Duodenal mucosa (tissue), 2 donors: Measurements from ENCODE around the gene SEC11C.
"Not testable (repeated sequence)": the region's sequence is repeated elsewhere in the genome, so short reads cannot be mapped to it uniquely, and the experiment has no call there.

ENCODE experiments used
- H3K27ac ChIP-seq: one replicate; pipeline ENCODE4 v1.7.0; 2013; ENCODE audit warnings: low read depth, low read length
- H3K27me3 ChIP-seq, 2 donors: one replicate each; pipeline ENCODE4 v1.7.0; 2013; ENCODE audit warnings: low read length in 2 of 2, control low read depth in 1 of 2; ENCODE audit not compliant: insufficient read depth in 2 of 2, control insufficient read depth in 1 of 2
- H3K36me3 ChIP-seq, 2 donors: one replicate each; pipeline ENCODE4 v1.7.0; 2013; ENCODE audit warnings: low read length in 2 of 2, control low read depth in 1 of 2; ENCODE audit not compliant: insufficient read depth in 2 of 2, control insufficient read depth in 1 of 2
- H3K4me1 ChIP-seq, 2 donors: one replicate each; pipeline ENCODE4 v1.7.0; 2013; ENCODE audit warnings: low read length in 2 of 2, control low read depth in 1 of 2; ENCODE audit not compliant: insufficient read depth in 2 of 2, control insufficient read depth in 1 of 2
- H3K4me3 ChIP-seq, 2 donors: one replicate each; pipeline ENCODE4 v1.7.0; 2013; ENCODE audit warnings: low read length in 2 of 2, low read depth in 1 of 2
- H3K9ac ChIP-seq, 2 donors: one replicate each; pipeline ENCODE4 v1.7.0; 2013; ENCODE audit warnings: low read length in 2 of 2, low read depth in 1 of 2
- H3K9me3 ChIP-seq, 2 donors: one replicate each; pipeline ENCODE4 v1.7.0; 2013; ENCODE audit warnings: low read length in 2 of 2, control low read depth in 1 of 2; ENCODE audit not compliant: control insufficient read depth in 1 of 2

SEC11C gene

GRCh38 chr18:59124370-59124704 lies 15.3 kb upstream of the SEC11C start:
- Histone ChIP-seq H3K4me1 (no peaks in the 10 kb centered on the region), H3K27ac (no peak overlapping the region)

GRCh38 chr18:59127047-59127446 lies 12.6 kb upstream of the SEC11C start:
- H3K36me3 ChIP-seq, result no peaks in the 10 kb centered on the region

More at GRCh38 chr18:59124370-59124704, 15.3 kb upstream of the SEC11C start:
- H3K9me3 ChIP-seq, result no peaks in the 10 kb centered on the region
- no peak overlapping the region for H3K4me3 ChIP-seq
- peaks cover 9 to 12% of the 10 kb centered on the region in 2 donors for H3K27me3 ChIP-seq
- no peaks in the 10 kb centered on the region for H3K36me3 ChIP-seq
- no peak overlapping the region for H3K9ac ChIP-seq

GRCh38 chr18:59129951-59130703 lies 9.6 kb upstream of the SEC11C start:
- H3K36me3 ChIP-seq, result no peaks in the 10 kb centered on the region
- peaks cover 6 to 30% of the 10 kb centered on the region in 2 donors for H3K27me3 ChIP-seq
- H3K9me3 ChIP-seq, result no peaks in the 10 kb centered on the region
- H3K27ac ChIP-seq, result no peak overlapping the region
- no peaks in the 10 kb centered on the region for H3K4me1 ChIP-seq
- no peak overlapping the region for H3K9ac ChIP-seq
- no peak overlapping the region for H3K4me3 ChIP-seq

More at GRCh38 chr18:59127047-59127446, 12.6 kb upstream of the SEC11C start:
- no peak overlapping the region for H3K9ac ChIP-seq
- no peaks in the 10 kb centered on the region for H3K9me3 ChIP-seq
- no peaks in the 10 kb centered on the region for H3K4me1 ChIP-seq
- peaks cover 9 to 24% of the 10 kb centered on the region in 2 donors for H3K27me3 ChIP-seq
- no peak overlapping the region for H3K4me3 ChIP-seq
- no peak overlapping the region for H3K27ac ChIP-seq

DNA sequence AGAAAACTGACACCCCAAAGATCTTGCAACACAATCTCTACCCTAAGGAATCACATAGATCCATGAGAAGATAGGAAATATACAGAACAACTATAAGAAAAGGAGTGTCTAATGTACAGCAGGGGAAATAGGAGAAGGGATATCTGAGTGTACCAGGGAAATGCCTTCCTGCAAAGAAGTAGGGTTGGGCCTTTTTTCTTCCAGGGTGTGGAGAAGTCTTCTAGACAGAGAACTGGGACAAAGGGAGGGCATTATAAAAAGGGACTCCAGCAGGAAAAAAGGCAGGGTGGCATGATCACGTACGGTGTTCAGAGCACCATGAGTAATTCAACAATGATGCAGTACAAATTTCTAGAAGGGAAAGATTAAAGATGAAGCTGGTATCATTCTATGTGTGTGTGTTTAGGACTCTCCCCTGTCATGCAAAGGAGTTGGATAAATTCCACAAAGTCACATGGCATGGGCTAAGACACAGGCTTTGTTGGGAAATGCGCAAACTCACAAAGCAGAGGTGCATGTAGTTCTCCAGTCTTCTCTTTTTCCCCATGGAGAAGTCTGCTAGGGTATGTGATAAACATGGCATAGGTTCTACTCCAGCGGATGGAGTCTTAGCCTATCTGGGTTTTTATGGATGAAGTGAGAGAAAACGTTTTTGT lies 6.7 kb upstream of the SEC11C start:
- Histone ChIP-seq H3K4me1 (no peaks in the 10 kb centered on the region), H3K27me3 (peaks cover 11 to 22% of the 10 kb centered on the region in 2 donors), H3K27ac (no peak overlapping the region), H3K36me3 (no peaks in the 10 kb centered on the region), H3K4me3 (no peak overlapping the region), H3K9me3 (no peaks in the 10 kb centered on the region), H3K9ac (no peak overlapping the region)

DNA sequence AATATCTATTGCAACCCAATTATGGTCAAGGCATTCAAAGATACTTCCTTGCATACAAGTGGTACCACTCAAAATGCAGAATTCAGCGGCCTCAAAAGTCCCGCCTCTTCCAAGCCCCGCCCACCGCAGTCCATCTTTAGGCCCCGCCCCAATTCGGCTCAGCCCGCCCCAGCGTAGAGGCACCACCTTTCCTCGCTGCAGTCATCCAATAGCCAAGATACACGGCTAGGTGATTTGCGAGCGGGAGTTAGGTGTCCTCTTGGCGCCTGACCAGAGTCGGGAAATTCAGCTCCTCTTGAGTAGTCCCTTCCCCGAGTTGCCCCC lies 431 bp upstream of the SEC11C start:
- Histone ChIP-seq H3K9ac (peak overlapping the region; percentile 38 to 74), H3K36me3 (no peaks in the 10 kb centered on the region), H3K27ac (peak overlapping the region; percentile 84), H3K4me1 (peaks cover 17 to 20% of the 10 kb centered on the region in 2 donors), H3K27me3 (peaks cover 0 to 5% of the 10 kb centered on the region in 2 donors), H3K4me3 (peak overlapping the region; percentile 97), H3K9me3 (no peaks in the 10 kb centered on the region)

DNA sequence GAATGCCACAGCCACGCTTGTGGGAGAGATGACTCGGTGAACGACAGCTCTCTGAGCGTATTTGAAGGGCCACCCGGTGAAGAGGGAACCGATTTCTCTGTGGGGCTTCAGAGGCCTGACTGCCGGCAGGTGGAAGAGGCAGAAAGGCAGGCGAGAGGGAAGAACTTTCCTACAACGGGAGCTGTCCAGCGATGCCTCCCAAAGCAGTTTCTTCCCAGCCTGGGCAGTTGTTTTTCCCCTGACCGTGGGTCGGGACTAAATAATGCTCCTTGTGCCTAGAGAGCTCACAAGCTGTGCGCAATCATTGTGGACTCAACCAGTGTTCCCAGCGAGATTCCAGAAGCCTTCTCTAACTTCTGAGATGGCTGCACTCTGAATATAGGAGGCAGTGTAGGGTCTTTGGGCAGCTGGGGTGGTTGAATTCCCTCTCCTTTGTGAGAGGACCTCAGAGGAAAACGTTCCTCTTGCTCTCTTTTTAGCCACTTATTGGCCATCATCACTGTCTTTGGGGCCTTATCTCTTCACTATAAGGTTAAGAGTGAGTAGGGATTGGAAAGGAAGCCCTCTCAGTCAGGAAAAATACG lies 710 bp downstream of the SEC11C start:
- Histone ChIP-seq H3K36me3 (no peaks in the 10 kb centered on the region), H3K27ac (no peak overlapping the region), H3K9ac (peak overlapping the region; percentile 74 to 88), H3K4me3 (peak overlapping the region; percentile 97), H3K9me3 (no peaks in the 10 kb centered on the region), H3K27me3 (peaks cover 0 to 5% of the 10 kb centered on the region in 2 donors), H3K4me1 (peaks cover 17 to 20% of the 10 kb centered on the region in 2 donors)

DNA sequence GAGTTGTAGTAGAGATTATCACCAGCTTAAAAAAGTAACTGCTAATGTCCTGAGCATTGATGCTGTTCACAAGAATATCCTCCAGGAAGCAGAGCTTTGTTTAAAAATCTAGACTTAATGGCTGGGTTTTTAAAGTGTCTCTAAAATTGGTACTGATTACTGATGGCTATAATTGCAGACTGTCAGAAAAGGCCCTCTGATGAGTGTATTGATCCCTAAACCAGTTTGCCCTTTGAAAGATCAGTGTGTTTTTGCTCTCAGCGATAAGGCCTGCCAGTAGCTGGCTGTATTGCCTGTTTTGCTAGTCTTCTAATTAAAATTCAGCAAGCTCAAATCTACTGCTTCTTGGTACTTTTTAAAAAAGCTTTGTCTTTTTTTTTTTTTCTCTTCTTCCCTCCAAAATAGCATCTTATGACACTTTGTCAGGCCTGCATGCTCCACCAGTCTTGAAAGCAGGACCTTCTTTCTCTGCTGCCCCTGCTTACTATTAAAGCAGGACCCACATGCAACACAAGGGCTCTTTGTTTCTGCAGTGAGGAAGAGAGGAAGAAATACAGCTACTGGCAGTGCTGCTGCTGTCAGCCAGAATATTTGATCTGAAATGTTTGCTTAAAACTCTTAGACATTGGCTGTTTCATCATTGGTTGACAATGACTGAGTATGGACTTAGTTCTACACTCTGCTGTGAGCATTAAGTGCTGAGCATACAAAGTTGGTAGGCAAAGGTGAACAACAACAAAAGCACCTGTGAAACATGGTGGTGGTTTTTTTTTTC lies 1.8 kb downstream of the SEC11C start:
- Histone ChIP-seq H3K27me3 (no peaks in the 10 kb centered on the region), H3K27ac (no peak overlapping the region), H3K9me3 (no peaks in the 10 kb centered on the region), H3K36me3 (no peaks in the 10 kb centered on the region), H3K9ac (peak overlapping the region in 1 of 2 donors; percentile 74), H3K4me3 (peak overlapping the region; percentile 97), H3K4me1 (peaks cover 17 to 20% of the 10 kb centered on the region in 2 donors)

DNA sequence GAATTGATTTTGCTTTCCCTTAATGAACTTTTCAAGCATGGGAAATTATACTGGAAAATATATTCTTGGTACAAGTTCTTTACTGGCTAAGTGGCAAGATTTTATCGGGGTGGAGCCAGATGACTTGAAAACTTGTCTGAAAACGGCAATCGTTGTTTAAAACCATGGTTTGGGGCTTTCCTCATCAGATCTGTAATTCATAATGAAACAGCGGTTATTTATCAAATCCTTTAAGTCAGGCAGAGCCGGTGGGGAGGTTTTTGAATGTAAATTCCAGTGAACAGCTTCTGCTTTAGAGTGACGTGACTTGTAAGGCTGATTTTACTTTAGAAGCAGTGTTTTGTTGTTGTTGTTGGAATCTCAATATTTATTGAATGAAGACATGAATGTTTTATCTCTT lies 2.6 kb downstream of the SEC11C start:
- Histone ChIP-seq H3K9ac (no peak overlapping the region), H3K4me3 (peak overlapping the region in 1 of 2 donors; percentile 7), H3K27ac (no peak overlapping the region)

DNA sequence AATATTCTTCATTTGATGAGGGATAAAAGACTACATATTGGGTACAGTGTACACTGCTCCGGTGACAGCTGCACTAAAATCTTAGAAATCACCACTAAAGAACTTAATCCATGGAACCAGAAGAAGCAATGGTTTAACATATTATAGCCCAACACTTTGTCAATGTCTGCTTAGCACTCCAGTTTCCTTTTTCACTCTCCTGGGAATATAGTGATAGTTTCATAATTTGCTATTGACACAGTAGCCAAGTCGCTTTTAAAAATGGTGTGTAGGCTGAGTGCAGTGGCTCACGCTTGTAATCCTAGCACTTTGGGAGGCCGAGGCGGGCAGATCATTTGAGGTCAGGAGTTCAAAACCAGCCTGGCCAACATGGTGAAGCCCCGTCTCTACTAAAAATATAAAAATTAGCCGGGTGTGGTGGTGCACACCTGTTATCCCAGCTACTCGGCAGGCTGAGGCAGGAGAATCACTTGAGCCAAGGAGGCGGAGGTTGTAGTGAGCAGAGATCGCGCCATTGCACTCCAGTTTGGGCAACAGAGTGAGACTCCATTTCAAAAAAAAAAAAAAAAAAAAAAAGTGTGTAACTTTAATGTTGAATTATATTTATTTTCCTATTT lies 3.2 kb downstream of the SEC11C start:
- not testable (repeated sequence) for H3K36me3 ChIP-seq, H3K9ac ChIP-seq, H3K27ac ChIP-seq, H3K4me3 ChIP-seq, H3K27me3 ChIP-seq, H3K9me3 ChIP-seq
- H3K4me1 ChIP-seq, result peaks cover 17 to 24% of the 10 kb centered on the region in 2 donors

More for the DNA sequence above, 2.6 kb downstream of the SEC11C start:
- Histone ChIP-seq H3K4me1 (peaks cover 17 to 24% of the 10 kb centered on the region in 2 donors), H3K9me3 (no peaks in the 10 kb centered on the region), H3K36me3 (no peaks in the 10 kb centered on the region), H3K27me3 (no peaks in the 10 kb centered on the region)
